ENCODE measurements around the gene ERV3-1. TPM values are rescaled to one million over a fixed set of nuclear protein-coding genes. Genes with fewer than 3 reads are reported as not detected.
"Not testable (repeated sequence)": the region's sequence is repeated elsewhere in the genome, so short reads cannot be mapped to it uniquely, and the experiment has no call there.

Gene ERV3-1
- 10 to 100 TPM; 38.2 to 44.6 TPM for total RNA-seq
- 32.7 TPM for polyA plus RNA-seq (2013, experiment 1 of 2)
- 31.8 TPM for polyA plus RNA-seq (2013, experiment 2 of 2)
- long read RNA-seq, experiment 1, result 0 reads
- long read RNA-seq, experiment 2, partial matches to known transcripts, result 0 of 10 reads
- long read RNA-seq, experiment 2, other reads (novel, unspliced or antisense), result 5 of 10 reads
- long read RNA-seq, experiment 3, transcript ERV3-1-201 (2 exons, 2,719 nt), result major isoform, 5 of 28 reads
- long read RNA-seq, experiment 3, partial matches to known transcripts, result 0 of 28 reads
- long read RNA-seq, experiment 3, other reads (novel, unspliced or antisense), result 23 of 28 reads
- long read RNA-seq, experiment 4, partial matches to known transcripts, result 0 of 46 reads
- long read RNA-seq, experiment 4, other reads (novel, unspliced or antisense), result 44 of 46 reads

GRCh38 chr7:65006094-65006992, at the start of gene ERV3-1:
Gene ERV3-1, minus strand, starts transcription at chr7:65006687. Its CDS starts 13,661 bp downstream, at chr7:64993026.
- peak within 1 kb of the TSS; percentile 96 for H3K4me3 Mint-ChIP-seq
- H3K27me3 ChIP-seq (ENCODE audit: control insufficient read depth, insufficient read depth, low read length, poor library complexity, severe bottlenecking), result no peaks in the 10 kb centered on the region
- H3K36me3 Mint-ChIP-seq (ENCODE audit: low read depth), result peaks cover 30% of the 10 kb centered on the region
- 0 to 1% methylated on average over 20 to 32 of the region's 33 CpGs for WGBS, 2 experiments (ENCODE audit: insufficient coverage in 1 of 2, insufficient read length in 1 of 2)
- peak within 1 kb of the TSS; percentile 99 for H3K27ac ChIP-seq (ENCODE audit: low read depth, low read length)
- peaks cover 12% of the 10 kb centered on the region for H3K9me3 Mint-ChIP-seq
- DNase-seq, result peak; percentile 98
- H3K9me3 ChIP-seq (ENCODE audit: control insufficient read depth, low read length), result peaks cover 19% of the 10 kb centered on the region
- peaks cover 18% of the 10 kb centered on the region for H3K4me1 Mint-ChIP-seq
- H3K4me1 ChIP-seq (ENCODE audit: control insufficient read depth, insufficient read depth, low read length), result no peaks in the 10 kb centered on the region
- no peaks in the 10 kb centered on the region for H3K27me3 Mint-ChIP-seq (ENCODE audit: insufficient read depth)
- H3K9ac ChIP-seq (ENCODE audit: extremely low read depth, low read length, poor library complexity, severe bottlenecking), result peak within 1 kb of the TSS; percentile 95
- peaks cover 26% of the 10 kb centered on the region for H3K36me3 ChIP-seq (ENCODE audit: control insufficient read depth, insufficient read depth, low read length)
- peak within 1 kb of the TSS; percentile 99 for H3K27ac Mint-ChIP-seq
- peak within 1 kb of the TSS; percentile 87 for H3K4me3 ChIP-seq (ENCODE audit: low read length)
- no peak for TF ChIP-seq CTCF (conservative IDR thresholded peaks at IDR 0.05)

- H3K27ac ChIP-seq (ENCODE audit: low read depth, low read length); H3K4me1 Mint-ChIP-seq; H3K4me1 ChIP-seq (ENCODE audit: control insufficient read depth, insufficient read depth, low read length); H3K9me3 Mint-ChIP-seq; H3K27me3 ChIP-seq (ENCODE audit: control insufficient read depth, insufficient read depth, low read length, poor library complexity, severe bottlenecking); H3K4me3 ChIP-seq (ENCODE audit: low read length); H3K9me3 ChIP-seq (ENCODE audit: control insufficient read depth, low read length); H3K27me3 Mint-ChIP-seq (ENCODE audit: insufficient read depth); H3K27ac Mint-ChIP-seq; H3K9ac ChIP-seq (ENCODE audit: extremely low read depth, low read length, poor library complexity, severe bottlenecking); DNase-seq; H3K4me3 Mint-ChIP-seq: not testable (repeated sequence)
- WGBS, 2 experiments (ENCODE audit: insufficient coverage in 1 of 2, insufficient read length in 1 of 2), result 96 to 100% methylated on average over 3 to 4 of the region's 4 CpGs
- H3K36me3 Mint-ChIP-seq (ENCODE audit: low read depth), result peaks cover 39% of the 10 kb centered on the region
- peaks cover 15% of the 10 kb centered on the region for H3K36me3 ChIP-seq (ENCODE audit: control insufficient read depth, insufficient read depth, low read length)
These were observed 49.3 kb upstream of the ERV3-1 start for GRCh38 chr7:65055786-65056185.

GRCh38 chr7:65054466-65054994, 48.0 kb upstream of the ERV3-1 start:
- not testable (repeated sequence) for H3K27ac ChIP-seq (ENCODE audit: low read depth, low read length); H3K27me3 ChIP-seq (ENCODE audit: control insufficient read depth, insufficient read depth, low read length, poor library complexity, severe bottlenecking); H3K4me1 ChIP-seq (ENCODE audit: control insufficient read depth, insufficient read depth, low read length); H3K4me3 Mint-ChIP-seq; H3K4me1 Mint-ChIP-seq; H3K27me3 Mint-ChIP-seq (ENCODE audit: insufficient read depth); H3K9ac ChIP-seq (ENCODE audit: extremely low read depth, low read length, poor library complexity, severe bottlenecking); DNase-seq; H3K9me3 ChIP-seq (ENCODE audit: control insufficient read depth, low read length); H3K27ac Mint-ChIP-seq; H3K4me3 ChIP-seq (ENCODE audit: low read length)
- peaks cover 15% of the 10 kb centered on the region for H3K9me3 Mint-ChIP-seq
- peaks cover 43% of the 10 kb centered on the region for H3K36me3 Mint-ChIP-seq (ENCODE audit: low read depth)
- WGBS, 2 experiments (ENCODE audit: insufficient coverage in 1 of 2, insufficient read length in 1 of 2), result 85% methylated on average over 1 of the region's 2 CpGs; no CpG with 5 or more reads in 1 of the 2 experiments
- peaks cover 15% of the 10 kb centered on the region for H3K36me3 ChIP-seq (ENCODE audit: control insufficient read depth, insufficient read depth, low read length)

DNA sequence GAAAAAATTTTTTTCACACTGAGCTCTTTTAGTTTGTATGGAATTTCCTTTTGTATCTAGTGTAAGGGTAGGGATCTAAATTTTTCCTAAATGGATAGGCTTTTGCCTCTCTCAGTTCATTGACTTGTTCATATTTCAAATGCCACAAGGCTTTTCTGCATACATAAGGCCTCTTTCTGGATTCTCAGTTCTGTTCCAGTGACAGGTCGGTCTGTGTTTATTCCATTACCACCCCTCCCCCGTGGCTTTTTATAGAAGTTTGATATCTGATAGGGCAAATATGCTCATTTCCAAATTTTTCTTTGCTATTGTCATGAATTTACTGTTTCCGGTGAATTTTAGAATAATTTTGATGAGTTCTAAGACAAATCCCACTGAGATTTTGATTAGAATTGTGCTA, 45.2 kb upstream of the ERV3-1 start:
- not testable (repeated sequence) for H3K36me3 ChIP-seq (ENCODE audit: control insufficient read depth, insufficient read depth, low read length); H3K27me3 ChIP-seq (ENCODE audit: control insufficient read depth, insufficient read depth, low read length, poor library complexity, severe bottlenecking)

DNA sequence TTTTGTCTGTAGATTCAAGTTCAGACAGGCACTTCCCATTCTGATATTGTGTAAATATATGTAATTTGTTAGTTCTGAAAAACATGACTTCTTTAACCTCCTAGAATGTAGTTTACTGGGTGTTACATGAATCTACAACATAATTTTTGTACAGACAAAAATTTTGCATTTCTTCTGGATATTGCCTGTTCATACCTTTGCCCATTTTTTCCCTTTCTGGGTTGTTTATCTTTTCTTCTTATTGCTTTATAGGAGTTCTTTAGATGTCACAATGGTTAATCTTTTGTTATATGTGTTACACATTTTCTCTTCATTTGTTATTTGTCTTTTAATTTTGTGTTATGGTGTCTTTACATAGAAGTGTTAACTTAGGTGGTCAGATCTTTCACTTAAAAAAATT, 44.7 kb upstream of the ERV3-1 start:
- H3K27me3 ChIP-seq (ENCODE audit: control insufficient read depth, insufficient read depth, low read length, poor library complexity, severe bottlenecking); DNase-seq; H3K27ac Mint-ChIP-seq; H3K36me3 ChIP-seq (ENCODE audit: control insufficient read depth, insufficient read depth, low read length); H3K4me3 Mint-ChIP-seq; H3K9ac ChIP-seq (ENCODE audit: extremely low read depth, low read length, poor library complexity, severe bottlenecking); H3K9me3 ChIP-seq (ENCODE audit: control insufficient read depth, low read length); H3K4me3 ChIP-seq (ENCODE audit: low read length); H3K4me1 ChIP-seq (ENCODE audit: control insufficient read depth, insufficient read depth, low read length); H3K27me3 Mint-ChIP-seq (ENCODE audit: insufficient read depth); H3K27ac ChIP-seq (ENCODE audit: low read depth, low read length); H3K4me1 Mint-ChIP-seq: not testable (repeated sequence)
- H3K9me3 Mint-ChIP-seq, result peaks cover 15% of the 10 kb centered on the region
- peaks cover 28% of the 10 kb centered on the region for H3K36me3 Mint-ChIP-seq (ENCODE audit: low read depth)

More for the DNA sequence above, 45.2 kb upstream of the ERV3-1 start:
- not testable (repeated sequence) for H3K4me1 Mint-ChIP-seq; H3K9ac ChIP-seq (ENCODE audit: extremely low read depth, low read length, poor library complexity, severe bottlenecking); H3K27ac Mint-ChIP-seq; H3K4me1 ChIP-seq (ENCODE audit: control insufficient read depth, insufficient read depth, low read length); H3K4me3 Mint-ChIP-seq; H3K27me3 Mint-ChIP-seq (ENCODE audit: insufficient read depth); H3K9me3 ChIP-seq (ENCODE audit: control insufficient read depth, low read length); H3K4me3 ChIP-seq (ENCODE audit: low read length); H3K27ac ChIP-seq (ENCODE audit: low read depth, low read length); DNase-seq
- peaks cover 33% of the 10 kb centered on the region for H3K36me3 Mint-ChIP-seq (ENCODE audit: low read depth)
- no CpG with 5 or more reads among the region's 3 CpGs for WGBS, 2 experiments (ENCODE audit: insufficient coverage in 1 of 2, insufficient read length in 1 of 2)
- peaks cover 15% of the 10 kb centered on the region for H3K9me3 Mint-ChIP-seq

GRCh38 chr7:65046329-65046728, 39.8 kb upstream of the ERV3-1 start:
- H3K4me3 ChIP-seq (ENCODE audit: low read length); H3K27me3 Mint-ChIP-seq (ENCODE audit: insufficient read depth); H3K4me3 Mint-ChIP-seq; H3K27ac ChIP-seq (ENCODE audit: low read depth, low read length); H3K36me3 ChIP-seq (ENCODE audit: control insufficient read depth, insufficient read depth, low read length); H3K9ac ChIP-seq (ENCODE audit: extremely low read depth, low read length, poor library complexity, severe bottlenecking); H3K27ac Mint-ChIP-seq; H3K9me3 ChIP-seq (ENCODE audit: control insufficient read depth, low read length); H3K27me3 ChIP-seq (ENCODE audit: control insufficient read depth, insufficient read depth, low read length, poor library complexity, severe bottlenecking); H3K4me1 ChIP-seq (ENCODE audit: control insufficient read depth, insufficient read depth, low read length): not testable (repeated sequence)
- 72 to 75% methylated on average over 2 to 4 of the region's 4 CpGs for WGBS, 2 experiments (ENCODE audit: insufficient coverage in 1 of 2, insufficient read length in 1 of 2)
- H3K4me1 Mint-ChIP-seq, result peaks cover 21% of the 10 kb centered on the region
- peaks cover 16% of the 10 kb centered on the region for H3K9me3 Mint-ChIP-seq
- H3K36me3 Mint-ChIP-seq (ENCODE audit: low read depth), result peaks cover 25% of the 10 kb centered on the region
- DNase-seq, result peak; percentile 45
